HG03354 (cell line): ENCODE data around the gene SLC45A3.
"Not testable (repeated sequence)": the region's sequence is repeated elsewhere in the genome, so short reads cannot be mapped to it uniquely, and the experiment has no call there.

Source experiments
- ATAC-seq: cut with Tn5 transposase; IDR thresholded peaks from one replicate; pipeline ENCODE4 v1.9.1; 2021; ENCODE audit warnings: mild to moderate bottlenecking; ENCODE audit not compliant: unreplicated experiment, poor library complexity, severe bottlenecking

The SLC45A3 gene

GRCh38 chr1:205642679-205643307 is 37.5 kb downstream of the SLC45A3 start:
- no peak for ATAC-seq

DNA sequence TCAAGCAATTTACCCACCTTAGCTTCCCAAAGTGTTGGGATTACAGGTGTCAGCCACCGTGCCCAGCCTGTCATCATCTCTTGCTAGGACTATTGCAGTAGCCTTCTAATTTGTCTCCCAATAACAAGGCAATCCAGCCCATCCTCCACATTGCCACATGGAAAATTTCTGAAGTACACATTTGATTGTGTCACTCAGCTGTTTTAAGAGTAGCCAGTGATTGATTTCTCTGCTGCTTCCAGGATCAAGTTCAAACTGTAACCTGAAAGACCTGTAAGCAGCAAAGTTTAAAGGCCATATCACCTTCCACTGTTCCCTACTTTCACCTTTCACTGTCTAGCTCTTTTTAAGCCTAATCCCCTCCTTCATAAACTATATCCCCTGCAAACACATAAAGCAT is 40.7 kb downstream of the SLC45A3 start:
- ATAC-seq: no peak

- no peak for ATAC-seq
Observed at GRCh38 chr1:205637854-205638468, 42.3 kb downstream of the SLC45A3 start.

DNA sequence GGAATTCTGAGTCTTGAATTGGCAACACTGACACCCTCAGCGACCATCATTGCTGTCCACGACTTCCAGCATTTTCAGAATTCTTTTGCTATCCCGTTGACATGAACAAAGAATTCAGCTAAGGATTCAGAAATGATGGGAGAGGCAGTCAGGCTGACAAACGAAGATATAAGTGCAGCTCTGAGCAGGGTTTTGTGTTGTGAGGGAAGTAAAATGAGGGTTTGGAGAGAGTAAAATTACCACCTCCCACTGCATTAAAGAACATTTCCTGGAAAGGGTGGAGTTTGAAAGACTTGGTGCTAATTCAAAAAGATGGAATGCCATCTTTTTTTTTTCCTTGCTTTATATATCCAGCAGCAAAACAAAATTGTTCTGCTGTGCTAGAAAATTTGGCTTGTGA is 43.6 kb downstream of the SLC45A3 start:
- no peak for ATAC-seq

- not testable (repeated sequence) for ATAC-seq
Observed at GRCh38 chr1:205636138-205636530, 44.2 kb downstream of the SLC45A3 start.

GRCh38 chr1:205633421-205633976 is 46.8 kb downstream of the SLC45A3 start:
- no peak for ATAC-seq

- no peak for ATAC-seq
Observed at GRCh38 chr1:205632669-205633169, 47.6 kb downstream of the SLC45A3 start.

DNA sequence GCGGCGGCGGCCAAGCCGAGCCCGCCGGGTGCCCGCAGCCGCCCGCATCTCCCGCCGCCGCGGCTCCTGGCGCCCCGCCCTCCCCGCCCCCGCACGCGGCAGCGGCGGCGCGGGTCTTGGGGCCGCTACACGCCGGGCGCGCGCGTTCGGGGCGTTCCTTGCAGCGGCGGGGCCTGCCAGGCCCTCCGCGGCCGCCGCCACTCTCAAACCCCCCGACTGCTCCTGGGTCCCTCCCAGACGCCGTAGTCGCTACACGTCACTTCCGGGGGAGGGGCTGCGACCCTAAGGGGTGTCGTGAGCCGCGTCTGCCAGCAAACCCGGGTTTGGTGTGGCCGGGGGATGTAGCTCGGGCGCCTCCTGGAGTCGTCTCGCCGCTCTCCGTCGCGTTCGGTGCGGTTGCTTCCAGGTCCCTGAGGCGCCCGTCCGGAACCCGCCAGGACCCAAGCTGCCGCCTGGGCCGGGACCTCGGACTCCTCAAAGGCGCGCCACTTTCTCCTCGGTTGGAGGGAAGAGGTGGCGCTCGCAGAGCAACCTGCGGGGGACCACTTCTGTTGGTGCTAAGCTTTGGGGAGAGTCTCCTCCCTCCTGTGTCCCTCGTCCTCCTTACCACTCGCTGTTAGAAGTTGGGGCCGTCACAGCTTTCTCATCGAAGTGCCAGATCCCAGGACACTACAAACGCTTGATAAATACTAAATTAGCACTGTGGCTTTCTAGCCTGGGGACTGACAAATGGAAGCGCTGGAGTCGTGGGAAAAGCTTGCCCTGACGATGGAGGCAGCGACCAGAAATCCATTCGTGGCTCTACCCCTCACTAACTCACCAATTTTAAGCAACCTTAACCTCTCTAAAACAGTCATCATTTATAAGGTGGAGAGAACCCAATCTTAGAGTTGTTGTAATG is 48.3 kb downstream of the SLC45A3 start, which contains the start of gene ELK4:
TSS of gene ELK4 (minus strand) at position 244 of the 901 bp plus-strand sequence. CDS start 8,129 bp downstream, outside the sequence.
- ATAC-seq: peak; percentile 79

GRCh38 chr1:205631010-205631767 is 49.1 kb downstream of the SLC45A3 start:
- peak; percentile 74 for ATAC-seq

- no peak for ATAC-seq
Observed at GRCh38 chr1:205630651-205631009, 49.7 kb downstream of the SLC45A3 start.

GRCh38 chr1:205630241-205630640 is 50.1 kb downstream of the SLC45A3 start:
- ATAC-seq: no peak

DNA sequence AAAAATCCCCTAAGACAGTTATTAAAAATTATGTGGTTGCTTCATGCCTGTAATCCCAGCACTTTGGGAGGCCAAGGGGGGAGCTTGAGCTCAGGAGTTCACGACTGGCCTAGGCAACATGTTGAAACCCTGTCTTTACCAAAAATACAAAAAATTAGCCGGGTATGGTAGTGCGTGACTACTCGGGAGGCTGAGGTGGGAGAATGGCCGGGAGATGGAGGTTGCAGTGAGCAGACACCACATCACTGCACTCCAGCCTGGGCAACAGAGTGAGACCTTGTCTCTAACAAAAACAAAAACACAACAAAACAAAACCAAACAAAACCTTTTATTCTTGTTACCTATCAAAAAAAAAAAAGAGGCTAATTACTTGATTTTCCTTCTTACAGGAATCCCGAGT is 50.6 kb downstream of the SLC45A3 start:
- ATAC-seq: no peak

GRCh38 chr1:205627956-205628355 is 52.4 kb downstream of the SLC45A3 start:
- no peak for ATAC-seq

DNA sequence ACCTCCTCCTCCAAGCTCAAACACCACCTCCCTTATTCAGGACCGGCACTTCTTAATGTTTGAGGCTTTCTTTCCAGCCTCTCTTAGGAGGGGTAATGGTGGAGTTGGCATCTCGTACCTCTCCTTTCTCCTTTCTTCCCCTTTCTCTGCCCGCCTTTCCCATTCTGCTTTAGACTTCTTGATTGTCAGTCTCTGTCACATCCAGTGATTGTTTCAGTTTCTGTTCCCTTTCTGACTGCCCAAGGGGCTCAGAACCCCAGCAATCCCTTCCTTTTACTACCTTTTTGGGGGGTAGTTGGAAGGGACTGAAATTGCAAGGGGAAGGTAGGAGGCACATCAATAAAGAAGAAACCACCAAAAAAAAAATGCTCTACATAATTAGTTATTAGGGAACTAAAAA is 54.1 kb downstream of the SLC45A3 start:
- no peak for ATAC-seq

DNA sequence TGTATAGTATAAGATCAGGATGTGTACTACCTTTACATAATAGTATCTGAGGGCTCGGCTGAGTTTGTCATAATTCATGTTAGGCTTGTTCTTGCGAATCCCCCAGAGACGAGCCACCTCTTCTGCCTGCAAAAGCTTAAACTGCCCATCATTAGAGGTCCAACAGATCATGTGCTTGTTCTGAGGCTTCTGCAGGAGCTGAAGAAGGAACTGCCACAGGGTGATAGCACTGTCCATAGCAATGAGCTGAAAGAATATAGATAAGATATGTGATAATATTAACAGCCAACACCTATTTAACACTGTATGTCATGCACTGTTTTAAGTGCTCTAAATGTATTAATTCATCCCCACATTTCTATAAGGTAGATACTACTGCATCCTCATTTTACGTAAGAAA is 56.7 kb downstream of the SLC45A3 start:
- ATAC-seq: no peak

DNA sequence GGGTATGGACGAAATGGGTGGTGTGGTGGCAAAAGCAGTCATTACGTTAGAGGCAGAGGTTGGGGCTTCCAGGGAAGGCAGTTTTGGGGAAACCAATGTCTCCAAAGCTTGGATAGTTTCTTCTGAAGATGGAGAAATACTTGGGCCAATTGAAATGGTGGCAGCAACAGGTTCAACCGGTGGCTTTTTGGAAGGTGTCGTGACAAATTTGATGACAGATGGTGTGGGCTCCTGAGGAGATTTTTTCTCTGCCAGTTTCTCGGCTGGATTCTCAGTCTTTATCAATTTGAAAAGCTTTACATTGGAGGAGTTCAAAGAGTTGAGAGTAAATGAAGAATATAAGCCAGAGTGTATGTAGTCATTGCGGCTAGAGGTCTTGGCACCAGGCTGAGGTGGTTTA is 60.0 kb downstream of the SLC45A3 start:
- no peak for ATAC-seq

DNA sequence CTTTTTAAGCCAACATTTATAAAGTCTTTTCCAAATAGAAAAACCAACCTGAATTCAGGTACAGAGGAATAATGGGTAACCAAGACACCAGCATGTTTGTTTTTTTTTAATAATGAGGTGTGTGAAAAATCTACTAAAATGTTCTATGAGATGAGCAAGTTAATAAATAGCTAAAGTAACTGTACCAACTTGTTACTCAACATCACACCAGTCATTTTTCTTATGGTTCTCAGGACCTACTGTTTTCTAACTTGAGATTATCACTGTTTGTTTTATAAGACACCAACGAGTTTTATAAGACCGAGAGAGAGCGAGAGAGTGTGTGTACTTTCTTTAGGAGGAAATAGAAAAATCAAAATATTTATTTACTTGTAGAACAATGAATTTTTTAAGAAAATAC is 60.9 kb downstream of the SLC45A3 start:
- no peak for ATAC-seq

GRCh38 chr1:205616563-205617293 is 63.6 kb downstream of the SLC45A3 start:
- peak; percentile 72 for ATAC-seq

- no peak for ATAC-seq
Observed at GRCh38 chr1:205615789-205616188, 64.5 kb downstream of the SLC45A3 start.
